Ovary (tissue), 9 donors: ENCODE results near the gene MFSD6L. TPM values are rescaled to one million over a fixed set of nuclear protein-coding genes. Genes with fewer than 3 reads are reported as not detected.

Source experiments
- DNase-seq, 5 donors: peaks; one replicate each; pipeline ENCODE4 v3.0.0-alpha.2; 2019 to 2020
- H3K27ac ChIP-seq, 2 donors: fragments of 200-600 bp; one replicate each; pipeline versions ENCODE4 v1.5.1 to v1.8.0; 2019 to 2022
- H3K27me3 ChIP-seq: fragments of 200-600 bp; one replicate; pipeline ENCODE4 v1.8.0; 2022
- H3K36me3 ChIP-seq: fragments of 200-600 bp; sonication (generic); one replicate; pipeline ENCODE4 v1.5.1; 2019
- H3K4me1 ChIP-seq: one replicate; pipeline ENCODE4 v1.8.1; 2013; ENCODE audit warnings: mild to moderate bottlenecking, moderate library complexity; ENCODE audit not compliant: insufficient read depth
- H3K4me3 ChIP-seq: fragments of 200-600 bp; sonication (generic); one replicate; pipeline ENCODE4 v1.5.1; 2017
- H3K9me3 ChIP-seq, 2 donors: fragments of 200-600 bp in 1 of 2; sonication (generic) in 1 of 2; one replicate each; pipeline versions ENCODE4 v1.5.1 to v1.8.1; 2013 to 2019; ENCODE audit warnings: mild to moderate bottlenecking in 1 of 2, moderate library complexity in 1 of 2
- EP300 ChIP-seq: sonication (generic); formaldehyde crosslinking; IDR thresholded peaks from one replicate; pipeline ENCODE4 v1.6.1; 2017; ENCODE audit warnings: antibody characterized with exemption
- POLR2A ChIP-seq: fragments of 450-650 bp; IDR thresholded peaks from one replicate; pipeline ENCODE4 v1.6.1; 2017; ENCODE audit warnings: antibody characterized with exemption, mild to moderate bottlenecking, moderate library complexity
- WGBS, 3 donors: extraction: QIAGEN DNeasy Blood & Tissue Kit in 1 of 3; methylation state at CpG; one replicate each; pipeline versions ENCODE4 v1.1.5 to v1.1.7; 2013 to 2017; 5-methylcytosine and 5-hydroxymethylcytosine counted together
- intact Hi-C, 4 donors: fragments of 100-400 bp; cut with DNase I; formaldehyde crosslinking; loops; one replicate each; pipeline versions ENCODE4 v1.11.0 to v1.15.1; 2022 to 2023
- polyA plus RNA-seq, 2 donors: library from polyadenylated mRNA; stranded (reverse); fragments of 200-250 nt in 1 of 2; fragments of 350-450 nt in 1 of 2; fragmentation: Illumina TruSeq in 1 of 2; extraction: RNeasy Lipid Tissue Mini Kit (QIAGEN cat#74804) in 1 of 2; gene quantifications; one replicate each; pipeline ENCODE4 v1.2.3, GENCODE V29; 2013 to 2014
- total RNA-seq, 7 donors: library from RNA; depleted of rRNA in 2 of 7; stranded (reverse); fragments of >200 nt in 2 of 7; fragmentation: NEBNext Ultra II Directional in 3 of 7; extraction: Animal tissue kit (Norgen Biotek cat#: 25700) in 3 of 7; gene quantifications; one replicate each; pipeline versions ENCODE4 v1.1.0 to v1.2.4, GENCODE V29; 2016 to 2023
- TF ChIP-seq, protein P1 (sequence below), 3 donors: fragments of 450-650 bp in 2 of 3; fragments of 200-600 bp in 1 of 3; IDR thresholded peaks; one replicate each; pipeline versions ENCODE4 v1.5.1 to v1.8.0; 2016 to 2022; ENCODE audit warnings: antibody characterized with exemption in 3 of 3, mild to moderate bottlenecking in 1 of 3
- donor health status: DM: no; HTN: no; CAD: no; lungs with moderate emphysema.
- donor health status: DM: no; HTN: no; CAD: no.
- donor health status: Bipolar disorder and iron deficiency.
- donor health status: DM: yes; HTN: yes; CAD: no.
- donor health status: DM: no; HTN: no; CAD: no.
- donor health status: DM: yes; HTN: yes; CAD: no.

MFSD6L gene
- total and polyA plus RNA-seq, 9 donors, result 0.13 to 2.2 (median 0.48) TPM; not detected in 4

GRCh38 chr17:8823279-8823678 lies 24.1 kb upstream of the MFSD6L start:
- TF ChIP-seq POLR2A (no peak), EP300 (no peak)
- TF ChIP-seq, protein P1, sequence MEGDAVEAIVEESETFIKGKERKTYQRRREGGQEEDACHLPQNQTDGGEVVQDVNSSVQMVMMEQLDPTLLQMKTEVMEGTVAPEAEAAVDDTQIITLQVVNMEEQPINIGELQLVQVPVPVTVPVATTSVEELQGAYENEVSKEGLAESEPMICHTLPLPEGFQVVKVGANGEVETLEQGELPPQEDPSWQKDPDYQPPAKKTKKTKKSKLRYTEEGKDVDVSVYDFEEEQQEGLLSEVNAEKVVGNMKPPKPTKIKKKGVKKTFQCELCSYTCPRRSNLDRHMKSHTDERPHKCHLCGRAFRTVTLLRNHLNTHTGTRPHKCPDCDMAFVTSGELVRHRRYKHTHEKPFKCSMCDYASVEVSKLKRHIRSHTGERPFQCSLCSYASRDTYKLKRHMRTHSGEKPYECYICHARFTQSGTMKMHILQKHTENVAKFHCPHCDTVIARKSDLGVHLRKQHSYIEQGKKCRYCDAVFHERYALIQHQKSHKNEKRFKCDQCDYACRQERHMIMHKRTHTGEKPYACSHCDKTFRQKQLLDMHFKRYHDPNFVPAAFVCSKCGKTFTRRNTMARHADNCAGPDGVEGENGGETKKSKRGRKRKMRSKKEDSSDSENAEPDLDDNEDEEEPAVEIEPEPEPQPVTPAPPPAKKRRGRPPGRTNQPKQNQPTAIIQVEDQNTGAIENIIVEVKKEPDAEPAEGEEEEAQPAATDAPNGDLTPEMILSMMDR (IDR thresholded peaks at IDR 0.05), result no peak
- H3K27me3 ChIP-seq, result no peaks in the 10 kb centered on the region
- no peak overlapping the region for H3K27ac ChIP-seq
- no peak for DNase-seq
- H3K36me3 ChIP-seq, result no peaks in the 10 kb centered on the region
- no peak overlapping the region for H3K4me3 ChIP-seq
- intact Hi-C loops, result no loop called here
- H3K9me3 ChIP-seq, result no peaks in the 10 kb centered on the region
- 92 to 94% (median 93%) methylated on average over 5 of the region's 5 CpGs for WGBS, 3 donors
- H3K4me1 ChIP-seq, result no peaks in the 10 kb centered on the region

- Histone ChIP-seq H3K27me3 (no peaks in the 10 kb centered on the region), H3K4me1 (no peaks in the 10 kb centered on the region), H3K27ac (no peak overlapping the region), H3K36me3 (no peaks in the 10 kb centered on the region), H3K4me3 (no peak overlapping the region), H3K9me3 (no peaks in the 10 kb centered on the region)
- TF ChIP-seq EP300, result no peak
- TF ChIP-seq POLR2A, result no peak
- TF ChIP-seq, protein P1 (IDR thresholded peaks at IDR 0.05), result no peak
- 73 to 81% (median 74%) methylated on average over 5 of the region's 5 CpGs for WGBS, 3 donors
- intact Hi-C loops, result no loop called here
- DNase-seq, result no peak
Measured at GRCh38 chr17:8822401-8823035, 23.4 kb upstream of the MFSD6L start.

- intact Hi-C loops, result no loop called here
- H3K9me3 ChIP-seq, result no peaks in the 10 kb centered on the region
- H3K27me3 ChIP-seq, result no peaks in the 10 kb centered on the region
- no peak overlapping the region for H3K4me3 ChIP-seq
- no peak for TF ChIP-seq POLR2A
- TF ChIP-seq, protein P1 (IDR thresholded peaks at IDR 0.05), result no peak
- TF ChIP-seq EP300, result no peak
- no peak for DNase-seq
- no peaks in the 10 kb centered on the region for H3K36me3 ChIP-seq
- no peaks in the 10 kb centered on the region for H3K4me1 ChIP-seq
- 77 to 83% (median 82%) methylated on average over 10 of the region's 10 CpGs for WGBS, 3 donors
- no peak overlapping the region for H3K27ac ChIP-seq
Measured at GRCh38 chr17:8821446-8822105, 22.4 kb upstream of the MFSD6L start.

- WGBS, 3 donors, result 63 to 76% (median 68%) methylated on average over 8 of the region's 8 CpGs
- Histone ChIP-seq H3K4me3 (no peak overlapping the region), H3K27me3 (no peaks in the 10 kb centered on the region), H3K4me1 (no peaks in the 10 kb centered on the region), H3K36me3 (no peaks in the 10 kb centered on the region), H3K27ac (no peak overlapping the region), H3K9me3 (no peaks in the 10 kb centered on the region)
- intact Hi-C loops, result no loop called here
- no peak for DNase-seq
- TF ChIP-seq EP300, result no peak
- TF ChIP-seq, protein P1 (IDR thresholded peaks at IDR 0.05), result no peak
- TF ChIP-seq POLR2A, result no peak
Measured at GRCh38 chr17:8820311-8821010, 21.3 kb upstream of the MFSD6L start.
